Stomach (tissue), 4 donors: Measurements from ENCODE around the gene WWC1.

Experiments used
- CTCF ChIP-seq, 7 experiments: fragments of 450-650 bp in 4 of 7; fragments of 200-600 bp in 3 of 7; sonication (generic) in 3 of 7; IDR thresholded peaks; one replicate each; pipeline ENCODE4 v1.5.1; 2016 to 2019; ENCODE audit warnings: antibody characterized with exemption in 7 of 7, control low read depth in 2 of 7, mild to moderate bottlenecking in 1 of 7
- EP300 ChIP-seq: sonication (generic); formaldehyde crosslinking; IDR thresholded peaks from one replicate; pipeline ENCODE4 v1.6.1; 2017; ENCODE audit warnings: antibody characterized with exemption
- POLR2A ChIP-seq, 4 donors: fragments of 450-650 bp; IDR thresholded peaks; one replicate each; pipeline ENCODE4 v1.6.1; 2016; ENCODE audit warnings: antibody characterized with exemption in 4 of 4, control low read depth in 2 of 4, mild to moderate bottlenecking in 1 of 4, moderate library complexity in 1 of 4
- POLR2AphosphoS5 ChIP-seq, 3 donors: sonication (generic); formaldehyde crosslinking; IDR thresholded peaks; one replicate each; pipeline ENCODE4 v1.6.1; 2016; ENCODE audit warnings: antibody characterized with exemption in 3 of 3

- no peak for TF ChIP-seq POLR2A (IDR thresholded peaks at IDR 0.05)
- no peak for TF ChIP-seq CTCF (IDR thresholded peaks at IDR 0.05)
- no peak for TF ChIP-seq EP300
- no peak for TF ChIP-seq POLR2AphosphoS5 (IDR thresholded peaks at IDR 0.05)
Observed at GRCh38 chr5:168307925-168308584, 16.6 kb downstream of the WWC1 start.
